LHCN-M2 (cell line): ENCODE data around the gene ARHGEF28. TPM values are rescaled to one million over a fixed set of nuclear protein-coding genes. Genes with fewer than 3 reads are reported as not detected.

Experiments
- DNase-seq: peaks from one replicate; pipeline ENCODE4 v3.0.0-alpha.2; 2012; ENCODE audit warnings: low read depth
- total RNA-seq: library from RNA; depleted of rRNA; stranded (reverse); fragments of >200 nt; gene quantifications from 2 replicates; pipeline ENCODE4 v1.2.3, GENCODE V29; 2014

The ARHGEF28 gene
- total RNA-seq, 1 experiment from 2014 or later = 90.0 TPM

DNA sequence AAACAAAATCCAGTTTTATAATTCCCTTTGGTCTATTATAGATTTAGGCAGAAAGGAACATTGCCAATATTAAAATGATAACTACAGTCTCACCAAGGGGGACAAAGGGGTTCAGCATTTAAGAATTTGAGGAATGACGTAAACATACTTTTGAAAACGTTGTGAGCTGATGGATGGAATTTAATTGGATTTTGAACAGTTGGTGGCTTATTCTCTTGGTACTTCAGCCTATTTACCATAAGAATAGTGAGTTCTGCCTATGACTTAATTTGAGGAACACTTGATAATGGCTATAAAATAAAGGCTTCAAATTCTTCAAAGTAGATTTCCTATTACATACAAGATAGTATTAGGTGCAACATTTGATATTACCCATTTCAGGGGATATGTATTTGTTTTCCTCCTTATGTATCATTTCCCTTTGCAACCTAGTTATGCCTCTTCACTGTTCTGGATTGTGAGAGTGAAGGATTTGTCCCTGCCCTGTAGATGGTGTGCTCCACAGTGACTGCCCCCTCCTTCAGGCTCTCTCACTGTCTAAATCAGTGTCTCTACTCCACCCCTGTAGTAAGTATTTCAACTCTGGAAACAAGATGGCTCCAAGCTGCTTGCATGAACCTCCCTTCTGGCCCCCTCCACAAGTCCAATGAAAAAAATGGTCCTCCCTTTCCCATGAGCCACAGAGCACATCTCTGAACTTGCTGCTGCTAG, 225.6 kb downstream of the ARHGEF28 start:
- DNase-seq = no peak

DNA sequence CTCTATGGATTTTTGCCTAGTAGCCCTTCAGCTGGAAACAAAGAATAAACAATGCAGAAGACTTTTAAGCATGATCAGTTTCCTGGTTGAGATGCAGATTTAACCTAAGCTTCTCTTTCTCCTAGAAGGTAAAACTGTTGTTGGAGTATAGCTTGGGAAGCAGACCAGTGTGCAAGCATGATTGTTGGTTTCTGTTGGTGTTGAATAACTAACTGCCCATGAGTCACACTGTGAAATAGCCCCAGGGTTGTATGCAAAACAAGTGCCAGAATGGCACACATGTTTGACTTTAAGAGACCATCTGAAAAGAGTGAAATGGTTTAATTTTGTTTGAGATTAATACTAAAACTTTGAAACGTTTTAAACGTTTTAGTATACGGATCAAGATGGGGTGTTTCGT, 227.1 kb downstream of the ARHGEF28 start:
- peak; percentile 60 for DNase-seq

GRCh38 chr5:73856997-73857396, 231.0 kb downstream of the ARHGEF28 start:
- no peak for DNase-seq

DNA sequence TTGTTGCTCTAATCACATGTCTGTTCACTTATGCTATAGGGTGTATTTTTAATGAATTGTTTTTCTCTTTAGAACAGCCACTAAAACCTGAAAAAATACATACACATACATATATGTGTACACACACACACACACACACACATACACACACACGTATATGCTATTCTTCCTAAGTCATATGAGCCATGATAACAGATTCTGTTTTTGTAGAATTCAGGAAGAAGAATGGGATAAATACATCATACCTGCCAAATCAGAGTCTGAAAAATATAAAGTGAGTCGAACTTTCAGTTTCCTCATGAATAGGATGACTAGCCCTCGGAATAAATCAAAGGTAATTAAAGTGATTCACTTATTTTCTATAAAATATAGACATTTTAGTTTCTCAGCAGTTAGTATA, 231.4 kb downstream of the ARHGEF28 start:
- no peak for DNase-seq

GRCh38 chr5:73858054-73858453, 232.1 kb downstream of the ARHGEF28 start:
- DNase-seq = no peak

DNA sequence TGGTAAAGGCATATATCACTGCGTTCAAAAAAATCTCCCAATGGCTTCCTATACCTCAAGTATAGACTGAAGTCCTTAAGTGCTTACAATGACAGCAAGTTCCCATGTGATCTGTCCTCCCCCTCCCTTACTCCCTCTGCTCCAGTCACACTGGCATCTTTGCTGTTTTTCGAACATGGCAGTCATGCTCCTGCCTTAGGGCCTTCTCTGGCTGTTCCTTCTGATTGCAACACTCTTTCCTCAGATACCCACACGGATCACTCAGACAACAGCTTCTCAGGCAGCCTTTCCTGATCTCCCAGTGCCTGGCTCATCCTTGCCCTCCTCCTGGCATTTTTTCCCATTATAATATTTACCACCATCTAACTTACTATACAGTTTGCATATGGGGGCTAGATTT, 232.8 kb downstream of the ARHGEF28 start:
- no peak for DNase-seq

DNA sequence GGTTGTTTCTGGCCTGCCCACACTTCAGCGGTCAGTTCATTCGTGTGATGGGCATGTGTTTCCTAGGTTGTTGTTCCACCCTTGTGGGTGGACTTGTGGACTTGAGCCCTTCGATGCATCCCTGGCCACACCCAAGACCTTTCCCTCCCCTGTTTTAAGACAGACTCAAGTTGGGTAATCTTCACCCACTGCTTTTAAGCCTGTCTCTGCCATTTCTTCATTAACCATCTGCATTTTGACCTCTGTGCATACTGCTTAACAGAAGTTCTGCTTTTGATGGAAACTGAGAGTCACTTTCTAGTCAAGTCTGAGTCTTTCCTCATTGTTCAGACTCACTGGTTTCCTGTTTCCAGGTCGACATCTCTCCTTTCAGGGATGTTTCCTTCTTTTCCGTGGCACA, 233.7 kb downstream of the ARHGEF28 start:
- DNase-seq = no peak

DNA sequence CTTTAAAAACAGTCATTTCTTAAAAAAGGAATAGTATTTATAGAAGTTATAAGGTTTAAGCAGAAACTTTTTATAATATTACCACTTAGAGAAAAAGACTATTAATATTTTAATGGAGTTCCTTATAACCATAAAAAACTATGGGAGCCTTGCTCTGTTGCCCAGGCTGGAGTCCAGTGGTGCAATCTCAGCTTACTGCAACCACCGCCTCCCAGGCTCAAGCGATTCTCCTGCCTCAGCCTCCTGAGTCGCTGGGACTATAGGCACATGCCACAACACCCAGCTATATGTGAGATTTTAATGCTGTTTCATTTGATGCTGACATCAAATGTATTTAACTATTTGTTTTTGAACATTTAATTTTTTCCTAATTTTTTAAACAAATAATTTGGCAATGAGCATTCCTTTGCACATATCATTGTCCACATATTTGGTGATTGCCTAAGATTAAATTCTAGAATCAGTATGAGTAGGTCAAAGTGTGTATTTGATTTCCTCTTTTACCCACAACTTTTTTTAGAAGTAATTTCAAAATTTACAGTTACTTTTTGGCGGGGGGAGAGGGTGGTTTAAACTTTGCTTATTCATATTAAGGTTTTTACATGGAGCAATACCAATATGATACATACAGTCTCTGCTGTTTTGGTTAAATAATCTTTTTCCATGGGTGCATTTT, 235.5 kb downstream of the ARHGEF28 start:
- DNase-seq = peak; percentile 11

DNA sequence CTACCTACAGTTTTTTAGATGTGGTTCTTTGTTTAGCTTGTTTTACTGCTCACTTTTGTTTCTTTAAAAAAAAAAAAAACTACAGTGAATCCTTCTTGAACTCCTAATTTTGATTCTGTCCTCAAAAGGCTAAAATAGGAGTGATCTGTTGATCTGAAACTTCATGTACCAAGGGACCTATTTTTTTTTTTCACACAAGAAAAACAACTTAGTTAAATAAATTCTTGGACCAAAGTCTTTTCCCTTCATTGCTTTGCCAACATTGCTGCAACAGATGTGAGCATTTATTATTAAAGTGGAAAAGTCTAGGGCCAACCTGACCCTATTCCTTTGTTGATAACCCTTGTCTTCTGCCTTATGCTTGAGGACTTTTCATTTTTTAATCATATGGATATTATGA, 236.8 kb downstream of the ARHGEF28 start:
- DNase-seq = no peak

DNA sequence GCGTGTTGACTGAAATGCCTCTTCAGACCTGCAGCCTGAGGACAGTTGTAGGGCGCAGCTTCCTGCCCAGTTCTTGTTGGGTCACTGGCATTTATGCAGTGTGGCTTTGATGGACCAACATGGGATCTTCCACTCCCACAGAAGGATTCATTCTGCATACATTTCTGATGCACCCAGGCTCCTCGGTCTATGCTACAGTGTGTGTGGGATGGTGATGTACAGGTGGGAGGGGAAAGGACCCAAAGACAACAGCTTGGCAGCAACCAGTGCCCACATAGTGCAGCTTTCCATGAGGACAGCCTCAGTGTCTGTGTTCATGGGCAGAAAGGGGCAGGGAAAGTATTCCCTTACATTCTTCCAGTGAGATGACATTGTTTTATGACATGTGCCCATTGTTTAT, 237.9 kb downstream of the ARHGEF28 start:
- no peak for DNase-seq

GRCh38 chr5:73865315-73865714, 239.3 kb downstream of the ARHGEF28 start:
- DNase-seq = no peak

GRCh38 chr5:73867345-73868335, 241.6 kb downstream of the ARHGEF28 start:
- peak; percentile 81 for DNase-seq

DNA sequence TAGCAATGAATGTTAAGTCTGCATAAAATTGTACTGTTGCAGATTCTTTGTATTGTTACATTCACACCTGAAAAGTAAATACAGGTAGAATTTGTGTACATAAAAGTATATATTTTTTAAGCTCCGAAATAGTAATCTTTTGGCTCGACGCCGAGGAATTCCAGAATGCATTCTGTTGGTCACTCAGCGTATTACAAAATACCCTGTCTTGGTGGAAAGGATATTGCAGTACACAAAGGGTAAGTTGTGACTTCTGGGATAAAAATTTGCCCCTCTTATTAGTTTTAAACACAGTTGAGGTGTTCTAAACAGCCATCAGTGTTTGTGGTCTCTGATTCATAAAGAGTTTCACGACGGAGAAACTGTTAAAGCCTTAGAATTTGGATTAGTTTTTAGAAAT, 257.6 kb downstream of the ARHGEF28 start:
- no peak for DNase-seq

GRCh38 chr5:73887688-73888087, 261.7 kb downstream of the ARHGEF28 start:
- DNase-seq = no peak

DNA sequence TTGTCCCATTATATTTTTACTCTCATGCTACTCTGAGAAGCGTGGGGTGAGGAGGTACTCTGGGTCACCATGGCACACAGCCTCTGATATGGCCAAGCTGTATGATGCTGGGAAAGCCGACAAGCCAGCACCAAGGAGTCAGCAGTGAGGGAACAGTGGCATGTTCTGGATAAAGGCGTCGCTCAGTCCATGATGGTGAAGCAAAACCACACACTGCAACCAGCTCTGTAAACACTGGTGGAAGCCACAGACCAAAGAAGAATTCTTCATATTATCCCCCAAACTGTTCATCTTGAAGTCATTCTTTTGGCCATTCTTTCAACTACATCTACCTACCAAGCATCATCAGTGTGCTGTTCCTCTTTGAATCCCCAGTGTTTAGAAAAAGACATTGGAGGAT, 264.6 kb downstream of the ARHGEF28 start:
- DNase-seq = no peak

DNA sequence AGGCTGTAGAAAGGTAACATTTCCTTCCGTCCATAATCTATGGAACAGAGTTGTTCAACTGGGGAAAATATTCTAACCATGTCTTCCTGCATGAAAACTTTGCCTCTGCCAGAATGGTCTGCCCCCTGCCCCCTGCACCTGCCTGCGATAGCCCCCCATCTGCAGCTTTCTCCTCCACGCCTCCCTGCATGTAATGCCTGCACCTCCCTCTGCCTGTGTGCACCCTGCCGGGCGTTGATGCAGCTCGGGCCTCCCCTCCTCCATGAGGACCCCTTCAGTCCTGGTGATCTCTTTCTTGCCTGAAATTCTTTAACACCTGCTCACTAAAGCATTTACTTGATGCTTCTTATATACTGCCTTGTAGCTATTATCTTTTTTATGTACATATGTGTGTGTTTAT, 266.2 kb downstream of the ARHGEF28 start:
- DNase-seq = no peak

DNA sequence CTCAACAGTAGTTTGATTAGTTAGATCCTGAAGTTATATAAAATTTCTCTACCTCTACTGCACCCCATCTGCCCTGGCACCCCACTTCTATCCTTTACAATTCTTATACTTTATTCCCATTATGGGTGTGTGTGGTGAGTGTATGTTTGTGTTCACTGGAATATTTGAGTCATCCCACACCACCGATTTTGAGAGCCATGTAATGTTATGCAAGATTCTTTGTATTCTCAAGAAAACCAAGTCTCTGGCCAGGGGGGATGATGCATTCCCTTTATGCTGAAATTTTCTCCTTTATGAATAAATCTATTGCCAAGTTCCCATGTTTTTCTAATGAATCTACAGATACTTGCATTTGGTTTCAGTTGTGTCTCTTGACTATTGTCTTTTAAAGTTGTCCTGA, 266.8 kb downstream of the ARHGEF28 start:
- peak; percentile 78 for DNase-seq

GRCh38 chr5:73893813-73894212, 267.8 kb downstream of the ARHGEF28 start:
- DNase-seq = no peak

DNA sequence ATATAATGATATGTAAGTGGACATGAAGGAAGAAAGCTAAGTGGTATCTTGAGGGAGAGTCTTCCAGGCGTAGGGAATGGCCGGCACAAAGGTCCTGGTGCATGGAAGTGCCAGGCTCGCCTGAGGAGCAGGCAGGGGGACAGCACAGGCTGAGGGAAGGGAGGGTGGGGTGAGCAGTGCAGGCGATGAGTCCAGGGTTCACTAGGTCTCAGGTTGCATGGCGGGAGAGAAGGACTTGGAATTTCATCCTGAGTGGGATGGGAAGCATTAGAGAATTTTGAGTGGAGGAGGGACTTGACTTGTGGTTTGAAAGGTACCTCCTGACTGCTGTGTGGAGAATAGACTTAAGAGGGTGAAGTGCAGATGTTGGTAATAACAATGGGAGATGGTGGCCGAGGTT, 268.9 kb downstream of the ARHGEF28 start:
- DNase-seq = no peak

GRCh38 chr5:73895471-73895870, 269.5 kb downstream of the ARHGEF28 start:
- no peak for DNase-seq

GRCh38 chr5:73896097-73896496, 270.1 kb downstream of the ARHGEF28 start:
- no peak for DNase-seq

DNA sequence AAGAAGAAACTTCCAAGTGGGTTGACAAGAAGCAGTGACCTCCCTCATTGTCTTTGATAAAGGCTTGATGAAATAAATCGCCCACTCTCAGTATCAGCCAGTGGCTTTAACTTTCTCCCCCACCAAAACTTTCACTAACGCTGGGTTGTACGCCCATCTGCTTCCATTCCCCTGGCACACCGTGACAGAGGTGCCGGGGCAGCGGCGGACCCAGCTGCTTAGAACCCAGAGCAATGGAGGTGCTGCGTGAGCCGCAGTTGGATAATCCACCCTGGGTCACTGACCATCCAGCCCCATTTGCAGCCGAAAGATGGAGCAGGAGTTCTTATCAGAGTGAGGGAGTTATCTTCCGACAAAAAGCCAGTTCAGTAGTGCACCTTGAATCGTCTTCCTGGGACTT, 270.7 kb downstream of the ARHGEF28 start:
- no peak for DNase-seq
